Fibroblast of the aortic adventitia (primary cell): ENCODE measurements around the gene SCO1. TPM values are rescaled to one million over a fixed set of nuclear protein-coding genes. Genes with fewer than 3 reads are reported as not detected.
A peak's percentile ranks its signal among the peaks of the same experiment; 100 is the strongest.

Source experiments
- DNase-seq: peaks from one replicate; pipeline ENCODE4 v3.0.0-alpha.2; 2010; ENCODE audit warnings: low read depth
- H3K4me3 ChIP-seq: 2 replicates; pipeline ENCODE4 v1.5.1; 2011; ENCODE audit warnings: low read depth, mild to moderate bottlenecking, control low read depth, low read length, moderate library complexity
- CTCF ChIP-seq: IDR thresholded peaks from 2 replicates; pipeline ENCODE4 v1.5.1; 2011; ENCODE audit warnings: mild to moderate bottlenecking, low read length, control low read depth, inconsistent platforms; ENCODE audit not compliant: insufficient read depth
- total RNA-seq: library from RNA; depleted of rRNA; stranded (reverse); fragments of >200 nt; gene quantifications from 2 replicates; pipeline ENCODE4 v1.2.3, GENCODE V29; 2012; ENCODE audit warnings: low replicate concordance

SCO1 gene
- total RNA-seq, 1 donor, result 22.1 TPM

- TF ChIP-seq CTCF, result no peak
- no peak overlapping the region for H3K4me3 ChIP-seq
- no peak for DNase-seq
Observed at GRCh38 chr17:10724546-10725195, 27.3 kb upstream of the SCO1 start.

GRCh38 chr17:10718547-10718946 is 21.2 kb upstream of the SCO1 start:
- no peak for TF ChIP-seq CTCF
- DNase-seq, result no peak
- H3K4me3 ChIP-seq, result no peak overlapping the region

- no peak for TF ChIP-seq CTCF
- no peak overlapping the region for H3K4me3 ChIP-seq
- DNase-seq, result no peak
Observed at GRCh38 chr17:10716218-10716617, 18.9 kb upstream of the SCO1 start.

- no peak for DNase-seq
- no peak for TF ChIP-seq CTCF
- no peak overlapping the region for H3K4me3 ChIP-seq
Observed at GRCh38 chr17:10713318-10713717, 16.0 kb upstream of the SCO1 start.

- H3K4me3 ChIP-seq, result no peak overlapping the region
- no peak for TF ChIP-seq CTCF
- no peak for DNase-seq
Observed at GRCh38 chr17:10705727-10706126, 8.4 kb upstream of the SCO1 start.

- TF ChIP-seq CTCF, result no peak
- no peak overlapping the region for H3K4me3 ChIP-seq
- peak; percentile 33 for DNase-seq
Observed at GRCh38 chr17:10702574-10702973, 5.2 kb upstream of the SCO1 start.

GRCh38 chr17:10699856-10700255 is 2.5 kb upstream of the SCO1 start:
- H3K4me3 ChIP-seq, result no peak overlapping the region
- no peak for DNase-seq
- no peak for TF ChIP-seq CTCF
